Measurements from ENCODE around the gene CAMP. TPM values are rescaled to one million over a fixed set of nuclear protein-coding genes. Genes with fewer than 3 reads are reported as not detected.
"Not testable (repeated sequence)": the region's sequence is repeated elsewhere in the genome, so short reads cannot be mapped to it uniquely, and the experiment has no call there.

Gene CAMP
- total and polyA plus RNA-seq, 7 donors: 0.09 to 0.49 TPM; not detected in 5

DNA sequence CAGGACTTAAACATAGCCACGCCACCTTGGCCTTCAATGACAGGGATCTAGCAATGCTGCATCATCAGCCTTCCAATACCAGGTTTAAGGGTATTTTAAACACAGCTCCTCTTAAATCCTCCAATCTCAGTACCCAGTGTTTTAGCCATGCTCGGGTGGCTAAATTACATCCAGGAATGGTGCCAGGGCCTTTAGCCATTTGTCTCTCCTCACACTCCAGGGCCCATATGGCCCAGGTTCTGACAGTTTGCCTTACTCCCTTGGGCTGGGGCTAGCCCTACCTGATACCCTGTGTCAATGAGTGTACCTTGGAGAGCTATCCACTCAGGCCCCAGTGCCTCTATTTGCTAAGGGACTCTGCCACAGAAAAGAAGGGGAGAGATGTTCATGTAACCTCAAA lies 47.0 kb downstream of the CAMP start:
- no peaks in the 10 kb centered on the region for H3K9me3 ChIP-seq
- H3K4me3 ChIP-seq: no peak overlapping the region
- DNase-seq: no peak
- no peak overlapping the region for H3K27ac ChIP-seq
- peaks cover 2 to 41% of the 10 kb centered on the region in 2 donors for H3K36me3 ChIP-seq (ENCODE audit: insufficient read depth in 1 of 2, low read depth in 1 of 2)
- no peaks in the 10 kb centered on the region for H3K27me3 ChIP-seq (ENCODE audit: insufficient read depth in 3 of 3, low read length in 2 of 3)
- TF ChIP-seq, protein P1, sequence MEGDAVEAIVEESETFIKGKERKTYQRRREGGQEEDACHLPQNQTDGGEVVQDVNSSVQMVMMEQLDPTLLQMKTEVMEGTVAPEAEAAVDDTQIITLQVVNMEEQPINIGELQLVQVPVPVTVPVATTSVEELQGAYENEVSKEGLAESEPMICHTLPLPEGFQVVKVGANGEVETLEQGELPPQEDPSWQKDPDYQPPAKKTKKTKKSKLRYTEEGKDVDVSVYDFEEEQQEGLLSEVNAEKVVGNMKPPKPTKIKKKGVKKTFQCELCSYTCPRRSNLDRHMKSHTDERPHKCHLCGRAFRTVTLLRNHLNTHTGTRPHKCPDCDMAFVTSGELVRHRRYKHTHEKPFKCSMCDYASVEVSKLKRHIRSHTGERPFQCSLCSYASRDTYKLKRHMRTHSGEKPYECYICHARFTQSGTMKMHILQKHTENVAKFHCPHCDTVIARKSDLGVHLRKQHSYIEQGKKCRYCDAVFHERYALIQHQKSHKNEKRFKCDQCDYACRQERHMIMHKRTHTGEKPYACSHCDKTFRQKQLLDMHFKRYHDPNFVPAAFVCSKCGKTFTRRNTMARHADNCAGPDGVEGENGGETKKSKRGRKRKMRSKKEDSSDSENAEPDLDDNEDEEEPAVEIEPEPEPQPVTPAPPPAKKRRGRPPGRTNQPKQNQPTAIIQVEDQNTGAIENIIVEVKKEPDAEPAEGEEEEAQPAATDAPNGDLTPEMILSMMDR (IDR thresholded peaks at IDR 0.05): no peak
- no peaks in the 10 kb centered on the region for H3K4me1 ChIP-seq
- WGBS, 3 donors: 60 to 65% (median 63%) methylated on average over 2 of the region's 2 CpGs
- ATAC-seq: no peak
- intact Hi-C loops (cut with DNase I): loop anchor here in 1 of 2 donors (5.0 kb wide), 2 partner anchors 127 to 277 kb away; no protein-coding TSS in a partner anchor

DNA sequence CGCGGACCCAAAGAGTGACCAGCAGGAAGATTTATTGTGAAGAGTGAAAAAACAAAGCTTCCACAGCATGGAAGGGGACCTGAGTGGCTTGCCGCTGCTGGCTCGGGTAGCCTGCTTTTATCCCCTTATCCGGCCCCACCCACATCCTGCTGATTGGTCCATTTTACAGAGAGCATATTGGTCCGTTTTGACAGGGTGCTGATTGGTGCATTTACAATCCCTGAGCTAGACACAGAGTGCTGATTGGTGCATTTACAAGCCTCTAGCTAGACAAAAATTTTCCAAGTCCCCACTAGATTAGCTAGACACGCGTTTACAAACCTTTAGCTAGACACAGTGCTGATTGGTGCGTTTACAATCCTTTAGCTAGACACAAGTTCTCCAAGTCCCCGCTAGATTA lies 47.9 kb downstream of the CAMP start:
- H3K4me1 ChIP-seq; DNase-seq; H3K27ac ChIP-seq; ATAC-seq; H3K27me3 ChIP-seq (ENCODE audit: insufficient read depth in 3 of 3, low read length in 2 of 3); H3K4me3 ChIP-seq; H3K9me3 ChIP-seq: not testable (repeated sequence)
- peaks cover 2 to 33% of the 10 kb centered on the region in 2 donors for H3K36me3 ChIP-seq (ENCODE audit: insufficient read depth in 1 of 2, low read depth in 1 of 2)
- intact Hi-C loops (cut with DNase I): loop anchor here in 1 of 2 donors (5.0 kb wide), 2 partner anchors 126 to 276 kb away; no protein-coding TSS in a partner anchor
- WGBS, 3 donors: 95% methylated on average over 10 of the region's 10 CpGs

DNA sequence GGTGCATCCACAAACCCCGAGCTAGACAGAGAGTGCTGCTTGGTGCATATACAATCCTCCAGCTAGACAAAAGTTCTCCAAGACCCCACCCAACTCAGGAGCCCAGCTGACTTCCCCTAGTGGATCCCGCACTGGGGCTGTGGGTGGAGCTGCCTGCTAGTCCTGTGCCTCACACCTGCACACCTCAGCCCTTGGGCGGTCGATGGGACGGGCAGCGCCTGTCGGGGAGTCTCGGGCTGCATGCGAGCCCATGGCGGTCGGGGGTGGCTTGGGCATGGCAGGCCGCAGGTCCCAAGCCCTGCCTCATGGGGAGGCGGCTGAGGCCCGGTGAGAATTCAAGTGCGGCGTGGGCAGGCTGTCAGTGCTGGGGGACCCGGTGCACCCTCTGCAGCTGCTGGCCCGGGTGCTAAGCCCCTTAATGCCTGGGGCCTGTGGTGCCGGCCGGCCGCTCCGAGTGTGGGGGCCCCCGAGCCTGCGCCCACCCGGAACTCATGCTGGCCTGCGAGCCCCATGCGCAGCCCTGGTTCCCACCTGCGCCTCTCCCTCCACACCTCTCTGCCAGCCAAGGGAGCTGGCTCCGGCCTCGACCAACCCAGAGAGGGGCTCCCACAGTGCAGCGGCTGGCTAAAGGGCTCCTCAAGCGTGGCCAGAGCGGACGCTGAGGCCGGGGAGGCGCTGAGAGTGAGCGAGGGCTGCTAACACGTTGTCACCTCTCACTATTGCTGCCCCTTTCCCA lies 48.6 kb downstream of the CAMP start:
- Histone ChIP-seq H3K27ac (no peak overlapping the region), H3K27me3 (ENCODE audit: insufficient read depth in 3 of 3, low read length in 2 of 3) (no peaks in the 10 kb centered on the region), H3K4me3 (no peak overlapping the region), H3K9me3 (no peaks in the 10 kb centered on the region), H3K36me3 (ENCODE audit: insufficient read depth in 1 of 2, low read depth in 1 of 2) (peaks cover 2 to 26% of the 10 kb centered on the region in 2 donors), H3K4me1 (no peaks in the 10 kb centered on the region)
- DNase-seq (no peak), ATAC-seq (no peak)
- intact Hi-C loops (cut with DNase I): loop anchor here (2.0 to 5.0 kb wide), 3 partner anchors 125 to 275 kb away; no protein-coding TSS in a partner anchor
- 94 to 96% (median 95%) methylated on average over 28 to 38 of the region's 38 CpGs for WGBS, 3 donors
- TF ChIP-seq, protein P1 (IDR thresholded peaks at IDR 0.05): no peak

DNA sequence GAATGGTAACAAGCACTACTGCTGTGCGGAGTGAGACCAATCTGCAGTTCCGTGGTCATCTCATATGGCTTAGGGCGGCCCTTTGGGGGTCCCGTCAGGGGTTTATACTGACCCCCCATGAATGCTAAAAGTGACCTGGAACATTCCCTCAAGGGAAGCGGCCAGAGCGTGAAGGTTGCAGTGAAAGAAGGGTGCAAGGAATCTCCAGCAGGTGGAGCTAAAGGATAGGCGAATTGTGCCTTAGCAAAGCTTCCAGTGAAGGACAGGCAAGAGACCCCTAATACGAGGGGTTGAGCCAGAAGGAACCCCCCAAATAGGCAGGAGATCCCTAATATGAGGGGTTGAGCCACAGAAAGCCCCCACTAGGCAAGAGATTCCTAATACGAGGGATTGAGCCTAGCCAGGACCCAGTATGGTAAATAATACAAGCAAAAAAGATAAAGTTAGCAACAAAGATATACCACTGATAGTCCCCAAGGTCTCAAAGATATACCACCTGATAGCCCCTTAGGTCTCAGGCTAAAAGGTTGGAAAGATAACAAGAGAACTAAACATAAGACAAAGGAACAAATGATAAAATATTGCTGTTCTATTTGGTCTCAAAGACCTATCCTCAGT lies 50.4 kb downstream of the CAMP start:
- peak; percentile 51 to 84 (median 70) for ATAC-seq

More for the DNA sequence above, 50.4 kb downstream of the CAMP start:
- H3K4me3 ChIP-seq: no peak overlapping the region
- intact Hi-C loops (cut with DNase I): loop anchor here (1.0 to 5.0 kb wide), 4 partner anchors 124 to 274 kb away; no protein-coding TSS in a partner anchor
- DNase-seq: no peak
- H3K27me3 ChIP-seq (ENCODE audit: insufficient read depth in 3 of 3, low read length in 2 of 3): no peaks in the 10 kb centered on the region
- H3K9me3 ChIP-seq: no peaks in the 10 kb centered on the region
- TF ChIP-seq, protein P1 (IDR thresholded peaks at IDR 0.05): peak; percentile 75
- peaks cover 2 to 12% of the 10 kb centered on the region in 2 donors for H3K36me3 ChIP-seq (ENCODE audit: insufficient read depth in 1 of 2, low read depth in 1 of 2)
- WGBS, 3 donors: 9 to 17% (median 10%) methylated on average over 9 of the region's 9 CpGs
- no peak overlapping the region for H3K27ac ChIP-seq
- H3K4me1 ChIP-seq: no peaks in the 10 kb centered on the region

All from psoas muscle (tissue), 8 donors.